Measurements from ENCODE around the gene INTS1. TPM values are rescaled to one million over a fixed set of nuclear protein-coding genes. Genes with fewer than 3 reads are reported as not detected.

INTS1 gene
- total and polyA plus RNA-seq, 9 donors, result 1.9 to 80.5 (median 61.5) TPM

DNA sequence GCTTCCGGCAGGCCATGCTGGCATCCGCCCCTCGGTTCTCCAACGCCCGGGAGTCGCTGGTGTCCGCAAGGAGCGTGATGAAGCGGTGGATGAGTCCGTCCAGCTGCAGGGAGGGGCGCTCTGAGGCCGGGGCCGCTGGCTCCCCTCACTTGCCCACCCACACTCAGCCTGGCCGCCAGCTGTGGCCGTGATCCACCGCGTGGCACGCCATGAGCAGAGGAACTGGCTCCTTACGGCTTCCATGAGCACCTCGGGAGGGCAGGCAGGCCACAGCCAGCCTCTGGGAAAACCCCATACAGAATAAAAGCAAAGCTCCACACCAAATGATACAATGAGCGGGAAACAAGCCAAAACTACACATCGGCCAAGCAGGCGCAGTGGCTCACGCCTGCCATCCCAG, 29.5 kb downstream of the INTS1 start:
- H3K36me3 ChIP-seq, result no peaks in the 10 kb centered on the region
- intact Hi-C loops (cut with DNase I), result loop anchor here in 3 of 4 donors (5.0 to 10.0 kb wide), 2 partner anchors 247 to 250 kb away; no protein-coding TSS in a partner anchor

DNA sequence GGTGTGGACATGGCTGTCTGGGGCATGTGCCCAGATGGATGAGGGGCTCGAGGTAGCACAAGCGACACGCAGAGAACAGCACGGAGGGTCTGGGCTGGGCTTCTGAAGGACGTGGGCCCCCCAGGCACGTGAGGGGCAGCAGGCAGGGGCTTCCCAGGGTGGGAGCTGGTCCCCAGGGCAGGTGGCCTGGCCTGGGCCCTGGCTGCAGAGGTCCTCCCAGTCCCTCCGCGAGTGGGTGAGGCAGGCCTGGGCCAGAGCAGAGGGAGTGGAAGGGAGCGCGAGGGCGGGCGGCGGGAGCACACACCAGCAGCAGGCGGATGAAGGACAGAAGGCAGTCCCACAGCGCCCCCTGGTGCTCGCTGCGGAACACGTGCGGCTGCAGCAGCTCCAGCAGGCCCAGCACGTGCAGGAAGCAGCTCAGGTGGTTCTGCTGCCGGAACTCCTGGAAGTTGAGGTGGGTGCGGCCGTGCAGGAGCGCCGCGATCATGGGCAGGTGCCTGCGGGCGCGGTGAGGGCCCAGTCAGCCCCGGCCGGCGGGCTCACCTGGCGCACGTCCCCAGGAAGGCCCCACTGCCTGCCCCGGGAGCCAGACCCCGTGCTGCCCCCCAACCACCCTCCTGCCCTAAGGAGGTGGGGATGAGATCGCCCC, 30.2 kb downstream of the INTS1 start:
- WGBS, 3 donors, result 30 to 37% (median 34%) methylated on average over 36 to 37 of the region's 37 CpGs
- H3K36me3 ChIP-seq, result no peaks in the 10 kb centered on the region
- H3K9me3 ChIP-seq, result no peaks in the 10 kb centered on the region
- DNase-seq, result peak; percentile 74 to 92 (median 85)
- TF ChIP-seq, protein P1, sequence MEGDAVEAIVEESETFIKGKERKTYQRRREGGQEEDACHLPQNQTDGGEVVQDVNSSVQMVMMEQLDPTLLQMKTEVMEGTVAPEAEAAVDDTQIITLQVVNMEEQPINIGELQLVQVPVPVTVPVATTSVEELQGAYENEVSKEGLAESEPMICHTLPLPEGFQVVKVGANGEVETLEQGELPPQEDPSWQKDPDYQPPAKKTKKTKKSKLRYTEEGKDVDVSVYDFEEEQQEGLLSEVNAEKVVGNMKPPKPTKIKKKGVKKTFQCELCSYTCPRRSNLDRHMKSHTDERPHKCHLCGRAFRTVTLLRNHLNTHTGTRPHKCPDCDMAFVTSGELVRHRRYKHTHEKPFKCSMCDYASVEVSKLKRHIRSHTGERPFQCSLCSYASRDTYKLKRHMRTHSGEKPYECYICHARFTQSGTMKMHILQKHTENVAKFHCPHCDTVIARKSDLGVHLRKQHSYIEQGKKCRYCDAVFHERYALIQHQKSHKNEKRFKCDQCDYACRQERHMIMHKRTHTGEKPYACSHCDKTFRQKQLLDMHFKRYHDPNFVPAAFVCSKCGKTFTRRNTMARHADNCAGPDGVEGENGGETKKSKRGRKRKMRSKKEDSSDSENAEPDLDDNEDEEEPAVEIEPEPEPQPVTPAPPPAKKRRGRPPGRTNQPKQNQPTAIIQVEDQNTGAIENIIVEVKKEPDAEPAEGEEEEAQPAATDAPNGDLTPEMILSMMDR (IDR thresholded peaks at IDR 0.05), result peak; percentile 79 to 82 (median 82)
- no peak for TF ChIP-seq EP300 (IDR thresholded peaks at IDR 0.05)
- TF ChIP-seq POLR2A (IDR thresholded peaks at IDR 0.05), result no peak
- intact Hi-C loops (cut with DNase I), result loop anchor here in 3 of 4 donors (5.0 to 10.0 kb wide), 2 partner anchors 247 to 249 kb away; no protein-coding TSS in a partner anchor
- H3K4me1 ChIP-seq (ENCODE audit: insufficient read depth), result no peaks in the 10 kb centered on the region
- no peak overlapping the region for H3K4me3 ChIP-seq
- no peaks in the 10 kb centered on the region for H3K27me3 ChIP-seq
- H3K27ac ChIP-seq, result no peak overlapping the region

More for the DNA sequence above, 29.5 kb downstream of the INTS1 start:
- H3K4me1 ChIP-seq (ENCODE audit: insufficient read depth), result no peaks in the 10 kb centered on the region
- H3K27ac ChIP-seq, result no peak overlapping the region
- H3K9me3 ChIP-seq, result no peaks in the 10 kb centered on the region
- TF ChIP-seq POLR2A (IDR thresholded peaks at IDR 0.05), result no peak
- WGBS, 3 donors, result 72 to 83% (median 75%) methylated on average over 24 of the region's 24 CpGs
- H3K27me3 ChIP-seq, result no peaks in the 10 kb centered on the region
- no peak for DNase-seq
- no peak overlapping the region for H3K4me3 ChIP-seq

DNA sequence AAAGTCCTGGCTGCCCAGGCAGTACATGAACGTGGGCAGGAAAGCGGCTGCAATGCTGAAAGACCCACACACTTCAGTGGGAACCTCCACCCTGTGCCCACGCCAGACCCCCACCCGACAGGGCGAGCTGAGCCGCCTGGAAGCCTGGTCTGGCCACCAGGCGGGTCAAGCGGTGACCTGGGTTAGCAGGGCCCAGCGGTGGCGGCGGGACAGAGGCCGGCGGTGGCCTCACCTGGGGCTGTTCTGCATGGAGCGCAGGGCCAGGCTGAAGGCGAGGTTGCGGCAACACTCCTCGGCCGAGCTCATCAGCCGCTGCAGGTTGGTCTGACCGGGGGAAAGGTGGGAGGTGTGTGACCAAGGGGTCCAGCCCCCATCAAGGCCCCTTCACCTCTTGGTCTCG, 33.3 kb downstream of the INTS1 start:
- no peak for DNase-seq
- no peaks in the 10 kb centered on the region for H3K9me3 ChIP-seq
- H3K36me3 ChIP-seq, result no peaks in the 10 kb centered on the region
- 95 to 97% (median 96%) methylated on average over 21 of the region's 21 CpGs for WGBS, 3 donors
- H3K4me1 ChIP-seq (ENCODE audit: insufficient read depth), result no peaks in the 10 kb centered on the region
- no peaks in the 10 kb centered on the region for H3K27me3 ChIP-seq
- intact Hi-C loops (cut with DNase I), result loop anchor here in 3 of 4 donors (5.0 to 10.0 kb wide), 2 partner anchors 244 to 246 kb away; no protein-coding TSS in a partner anchor
- H3K4me3 ChIP-seq, result no peak overlapping the region
- H3K27ac ChIP-seq, result no peak overlapping the region
- TF ChIP-seq EP300 (IDR thresholded peaks at IDR 0.05) (no peak), POLR2A (IDR thresholded peaks at IDR 0.05) (no peak)
- TF ChIP-seq, protein P1 (IDR thresholded peaks at IDR 0.05), result no peak

DNA sequence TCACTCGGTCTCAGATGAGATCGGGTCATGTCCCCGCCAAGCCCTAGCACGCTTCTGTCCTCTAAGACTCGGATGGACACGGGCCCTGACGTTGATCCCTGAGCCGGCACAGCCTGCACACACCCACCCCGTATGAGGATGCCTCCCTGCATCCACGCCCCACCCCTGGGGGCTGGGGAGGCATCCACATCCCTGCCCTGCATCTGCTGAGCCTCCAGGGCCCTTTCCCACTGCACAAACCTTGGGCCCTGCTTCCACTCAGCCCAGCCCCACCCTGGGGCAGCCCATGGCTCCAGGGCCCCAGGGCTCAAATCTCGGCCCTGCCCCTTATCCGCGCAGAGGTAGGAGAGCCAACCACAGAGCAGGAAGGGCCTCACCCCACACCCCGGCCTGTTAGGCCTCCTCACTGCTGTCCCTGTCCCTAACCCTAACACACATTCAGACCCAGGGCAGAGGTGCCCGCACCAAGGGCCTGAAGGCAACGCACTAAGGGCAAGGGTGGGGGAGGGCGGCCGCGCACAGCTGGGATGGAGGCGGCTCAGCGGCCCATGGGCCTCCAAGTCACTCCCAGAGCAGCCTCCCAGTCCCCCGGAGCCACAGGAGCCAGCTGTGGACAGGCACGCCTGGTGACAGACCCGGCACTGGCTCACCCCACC, 35.4 kb downstream of the INTS1 start:
- TF ChIP-seq POLR2A (IDR thresholded peaks at IDR 0.05) (no peak), EP300 (IDR thresholded peaks at IDR 0.05) (no peak)
- TF ChIP-seq, protein P1 (IDR thresholded peaks at IDR 0.05), result no peak
- H3K4me1 ChIP-seq (ENCODE audit: insufficient read depth), result no peaks in the 10 kb centered on the region
- WGBS, 3 donors, result 84 to 91% (median 87%) methylated on average over 18 to 24 of the region's 24 CpGs
- H3K27me3 ChIP-seq, result no peaks in the 10 kb centered on the region
- no peak for DNase-seq
- no peaks in the 10 kb centered on the region for H3K9me3 ChIP-seq
- H3K27ac ChIP-seq, result no peak overlapping the region
- no peak overlapping the region for H3K4me3 ChIP-seq
- intact Hi-C loops (cut with DNase I), result no loop called here
- no peaks in the 10 kb centered on the region for H3K36me3 ChIP-seq

- no peak for DNase-seq
- Histone ChIP-seq H3K27me3 (no peaks in the 10 kb centered on the region), H3K27ac (no peak overlapping the region), H3K36me3 (no peaks in the 10 kb centered on the region), H3K4me3 (no peak overlapping the region), H3K9me3 (no peaks in the 10 kb centered on the region), H3K4me1 (ENCODE audit: insufficient read depth) (no peaks in the 10 kb centered on the region)
- whole genome bisulfite sequencing, 3 donors, result 86 to 93% (median 87%) methylated on average over 11 to 13 of the region's 13 CpGs
- TF ChIP-seq, protein P1 (IDR thresholded peaks at IDR 0.05), result no peak
- no peak for TF ChIP-seq POLR2A (IDR thresholded peaks at IDR 0.05)
- no peak for TF ChIP-seq EP300 (IDR thresholded peaks at IDR 0.05)
- intact Hi-C loops (cut with DNase I), result no loop called here
Measured at GRCh38 chr7:1468203-1468602, 36.0 kb downstream of the INTS1 start.
